Heart left ventricle (tissue), 16 donors: Measurements from ENCODE around the gene TRIM22. TPM values are rescaled to one million over a fixed set of nuclear protein-coding genes. Genes with fewer than 3 reads are reported as not detected.
"Not testable (repeated sequence)": the region's sequence is repeated elsewhere in the genome, so short reads cannot be mapped to it uniquely, and the experiment has no call there.

Source experiments
- ATAC-seq, 4 donors: fragments of 200-7000 bp; cut with Tn5 transposase; one replicate each; pipeline ENCODE4 v1.9.1; 2020 to 2022; ENCODE audit warnings: moderate library complexity in 4 of 4, mild to moderate bottlenecking in 3 of 4, moderate number of reproducible peaks in 1 of 4
- DNase-seq, 5 donors: peaks; one replicate each; pipeline ENCODE4 v3.0.0-alpha.2; 2020
- H3K27ac ChIP-seq, 12 donors: fragments of 200-600 bp; sonication (generic) in 4 of 12; one replicate each; pipeline versions ENCODE4 v1.5.0 to v1.8.0; 2016 to 2022; ENCODE audit warnings: mild to moderate bottlenecking in 2 of 12
- H3K27me3 ChIP-seq, 9 donors: fragments of 200-600 bp; sonication (generic) in 2 of 9; one replicate each; pipeline versions ENCODE4 v1.5.1 to v1.8.0; 2016 to 2022; ENCODE audit warnings: mild to moderate bottlenecking in 3 of 9
- H3K36me3 ChIP-seq, 9 donors: fragments of 200-600 bp; sonication (generic) in 2 of 9; one replicate each; pipeline versions ENCODE4 v1.5.0 to v1.8.0; 2018 to 2022; ENCODE audit warnings: mild to moderate bottlenecking in 2 of 9
- H3K4me1 ChIP-seq, 12 donors: fragments of 200-600 bp; sonication (generic) in 4 of 12; one replicate each; pipeline versions ENCODE4 v1.5.0 to v1.8.0; 2016 to 2022; ENCODE audit warnings: mild to moderate bottlenecking in 3 of 12
- H3K4me3 ChIP-seq, 12 donors: fragments of 200-600 bp; sonication (generic) in 4 of 12; one replicate each; pipeline versions ENCODE4 v1.5.0 to v1.8.0; 2017 to 2022; ENCODE audit warnings: mild to moderate bottlenecking in 9 of 12, moderate library complexity in 4 of 12
- H3K9me3 ChIP-seq, 12 donors: fragments of 200-600 bp; sonication (generic) in 4 of 12; one replicate each; pipeline versions ENCODE4 v1.5.0 to v1.8.0; 2016 to 2022; ENCODE audit warnings: mild to moderate bottlenecking in 1 of 12
- POLR2A ChIP-seq, 2 donors: fragments of 450-650 bp; IDR thresholded peaks; one replicate each; pipeline ENCODE4 v1.6.1; 2017; ENCODE audit warnings: antibody characterized with exemption in 2 of 2, mild to moderate bottlenecking in 2 of 2, moderate library complexity in 2 of 2
- WGBS, 4 donors: extraction: QIAGEN DNeasy Blood & Tissue Kit in 2 of 4; methylation state at CpG; one replicate each; pipeline versions ENCODE4 v1.1.5 to v1.1.7; 2013 to 2018; 5-methylcytosine and 5-hydroxymethylcytosine counted together
- intact Hi-C, 10 donors: fragments of 100-400 bp; cut with DNase I; formaldehyde crosslinking; loops; one replicate each; pipeline versions ENCODE4 v1.11.1 to v1.14.2; 2022
- polyA plus RNA-seq, 2 donors: library from polyadenylated mRNA; stranded (reverse); fragments of 200-250 nt; gene quantifications; one replicate each; pipeline ENCODE4 v1.2.3, GENCODE V29; 2013
- total RNA-seq, 9 donors: library from RNA; depleted of rRNA in 2 of 9; stranded (reverse); fragments of >200 nt in 2 of 9; fragmentation: NEBNext Ultra II Directional in 3 of 9; extraction: Animal tissue kit (Norgen Biotek cat#: 25700) in 3 of 9; gene quantifications; one replicate each; pipeline versions ENCODE4 v1.1.0 to v1.2.4, GENCODE V29; 2016 to 2023
- TF ChIP-seq, protein P1 (sequence below), 12 donors: fragments of 200-600 bp; sonication (generic) in 4 of 12; IDR thresholded peaks; one replicate each; pipeline versions ENCODE4 v1.5.0 to v1.8.0; 2018 to 2022; ENCODE audit warnings: antibody characterized with exemption in 12 of 12, mild to moderate bottlenecking in 5 of 12
- donor health status: ischemic (EF 13 %, LVEDD 7.1; RV severe dilation, severe dysfunction).
- donor health status: healthy with polysubstance abuse.
- donor health status: DM: no; HTN: yes; CAD: no.
- donor health status: DM: no; HTN: no; CAD: no.
- donor health status: ischemic (EF 25% LVEDD 6.9; RV normal size, moderate dysfunction).
- donor health status: ischemic (EF 25% LVEDD 5.7; RV mildly dilated, moderate dysfunction).
- donor health status: healthy.
- donor health status: DM: yes; HTN: yes; CAD: no.
- donor health status: ischemic (EF 35%, LVEDD 5.7; RV mildly dilated, moderate dysfunction).
- donor health status: nonischemic (EF 11% LVEDD 7.7; RV severe dilation, severe dysfunction).
- donor health status: DM: yes; HTN: yes; CAD: no.
- donor health status: PGD.
- donor health status: ischemic (EF 29% LVEDD 5.4; RV normal size, mild dysfunction).
- donor health status: nonischemic (EF 23%, LVEDD 6.1; RV moderate dilation, normal function).

TRIM22 gene
- total and polyA plus RNA-seq, 11 donors, result 9.2 to 83.0 (median 12.7) TPM

DNA sequence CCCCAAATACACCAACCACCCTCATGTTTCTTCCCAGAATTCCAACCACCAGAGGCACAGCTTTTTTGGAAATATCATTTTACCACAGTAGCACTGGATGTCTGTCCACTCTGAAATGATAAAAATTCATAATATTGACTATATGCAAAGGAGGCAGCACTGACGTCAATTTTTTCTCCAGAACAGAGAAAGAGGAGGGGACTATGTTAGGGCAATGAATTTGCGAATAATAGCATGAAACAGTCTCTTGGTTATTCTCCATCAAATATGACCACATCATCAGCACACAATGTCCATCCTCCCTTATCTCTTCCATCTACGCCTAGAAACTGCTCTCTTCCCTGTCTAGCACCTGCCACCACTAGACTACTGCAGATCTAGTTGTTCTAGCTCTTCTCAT, 43.5 kb upstream of the TRIM22 start:
- Histone ChIP-seq H3K4me3 (no peak overlapping the region), H3K36me3 (peaks cover 0 to 38% (median 30%) of the 10 kb centered on the region in 9 donors), H3K4me1 (no peaks in the 10 kb centered on the region), H3K27ac (no peak overlapping the region), H3K27me3 (no peaks in the 10 kb centered on the region), H3K9me3 (no peaks in the 10 kb centered on the region)
- WGBS, 4 donors, result 85 to 92% (median 92%) methylated on average over 3 of the region's 3 CpGs
- ATAC-seq (no peak), DNase-seq (no peak)
- intact Hi-C loops, result no loop called here
- TF ChIP-seq, protein P1, sequence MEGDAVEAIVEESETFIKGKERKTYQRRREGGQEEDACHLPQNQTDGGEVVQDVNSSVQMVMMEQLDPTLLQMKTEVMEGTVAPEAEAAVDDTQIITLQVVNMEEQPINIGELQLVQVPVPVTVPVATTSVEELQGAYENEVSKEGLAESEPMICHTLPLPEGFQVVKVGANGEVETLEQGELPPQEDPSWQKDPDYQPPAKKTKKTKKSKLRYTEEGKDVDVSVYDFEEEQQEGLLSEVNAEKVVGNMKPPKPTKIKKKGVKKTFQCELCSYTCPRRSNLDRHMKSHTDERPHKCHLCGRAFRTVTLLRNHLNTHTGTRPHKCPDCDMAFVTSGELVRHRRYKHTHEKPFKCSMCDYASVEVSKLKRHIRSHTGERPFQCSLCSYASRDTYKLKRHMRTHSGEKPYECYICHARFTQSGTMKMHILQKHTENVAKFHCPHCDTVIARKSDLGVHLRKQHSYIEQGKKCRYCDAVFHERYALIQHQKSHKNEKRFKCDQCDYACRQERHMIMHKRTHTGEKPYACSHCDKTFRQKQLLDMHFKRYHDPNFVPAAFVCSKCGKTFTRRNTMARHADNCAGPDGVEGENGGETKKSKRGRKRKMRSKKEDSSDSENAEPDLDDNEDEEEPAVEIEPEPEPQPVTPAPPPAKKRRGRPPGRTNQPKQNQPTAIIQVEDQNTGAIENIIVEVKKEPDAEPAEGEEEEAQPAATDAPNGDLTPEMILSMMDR (IDR thresholded peaks at IDR 0.05), result no peak
- no peak for TF ChIP-seq POLR2A (IDR thresholded peaks at IDR 0.05)

DNA sequence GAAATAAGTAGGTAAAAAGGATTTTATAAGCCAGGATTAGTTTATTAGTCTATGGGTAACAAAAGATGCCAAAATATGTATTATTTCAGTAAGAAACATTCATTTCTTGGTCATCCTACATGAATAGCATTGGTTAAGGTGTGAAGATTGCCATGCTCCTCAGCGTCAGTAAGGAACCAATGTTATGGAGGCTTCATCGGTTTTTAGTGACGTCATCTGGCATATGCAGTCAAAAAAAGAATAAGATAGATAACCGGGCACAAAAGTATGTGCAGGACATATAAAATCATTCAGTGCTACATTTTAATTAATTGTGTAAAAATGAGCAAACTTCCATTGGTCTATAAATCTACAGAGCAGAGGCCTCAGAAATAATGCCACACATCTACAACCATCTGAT, 34.1 kb upstream of the TRIM22 start:
- H3K9me3 ChIP-seq, result peaks cover 0 to 20% (median 2%) of the 10 kb centered on the region in 12 donors
- intact Hi-C loops, result no loop called here
- DNase-seq (no peak), ATAC-seq (no peak)
- no peak for TF ChIP-seq POLR2A (IDR thresholded peaks at IDR 0.05)
- TF ChIP-seq, protein P1 (IDR thresholded peaks at IDR 0.05), result no peak
- H3K4me1 ChIP-seq, result no peaks in the 10 kb centered on the region
- 95 to 98% (median 97%) methylated on average over 4 of the region's 4 CpGs for WGBS, 4 donors
- H3K27me3 ChIP-seq, result no peaks in the 10 kb centered on the region
- H3K27ac ChIP-seq, result no peak overlapping the region
- no peak overlapping the region for H3K4me3 ChIP-seq
- H3K36me3 ChIP-seq, result peaks cover 0 to 6% (median 0%) of the 10 kb centered on the region in 9 donors

DNA sequence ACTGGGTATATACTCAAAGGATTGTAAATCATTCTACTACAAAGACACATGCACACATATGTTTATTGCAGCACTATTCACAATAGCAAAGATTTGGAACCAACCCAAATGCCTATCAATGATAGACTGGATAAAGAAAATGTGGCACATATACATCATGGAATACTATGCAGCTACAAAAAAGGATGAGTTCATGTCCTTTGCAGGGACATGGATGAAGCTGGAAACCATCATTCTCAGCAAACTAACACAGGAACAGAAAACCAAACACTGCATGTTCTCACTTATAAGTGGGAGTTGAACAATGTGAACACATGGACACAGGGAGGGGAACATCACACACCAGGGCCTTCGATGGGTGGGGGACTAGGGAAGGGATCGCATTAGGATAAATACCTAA, 32.6 kb upstream of the TRIM22 start:
- DNase-seq, H3K4me1 ChIP-seq, H3K27ac ChIP-seq, H3K4me3 ChIP-seq, intact Hi-C loops, H3K27me3 ChIP-seq, ATAC-seq, H3K36me3 ChIP-seq: not testable (repeated sequence)
- H3K9me3 ChIP-seq, result peaks cover 0 to 18% (median 2%) of the 10 kb centered on the region in 12 donors
- 93 to 100% (median 99%) methylated on average over 2 of the region's 2 CpGs for WGBS, 4 donors

DNA sequence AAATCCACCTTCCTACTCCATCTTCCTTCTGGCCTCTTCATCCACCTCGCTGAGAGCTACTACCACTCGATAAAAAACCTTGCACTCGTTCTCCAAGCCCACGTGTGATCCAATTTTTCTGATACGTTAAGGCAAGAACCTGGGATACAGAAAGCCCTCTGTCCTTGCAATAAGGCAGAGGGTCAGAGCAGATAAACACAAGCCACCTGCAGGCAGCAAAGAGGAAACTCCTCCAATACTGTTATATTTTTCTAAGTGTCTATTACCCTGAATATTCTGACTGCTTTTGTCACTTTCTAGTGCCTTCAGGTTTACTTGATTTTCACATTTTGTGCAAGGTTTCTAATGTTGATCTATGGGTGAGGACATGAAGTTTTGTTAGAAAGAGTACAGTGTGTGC, 31.3 kb upstream of the TRIM22 start:
- Histone ChIP-seq H3K4me1 (no peaks in the 10 kb centered on the region), H3K27ac (no peak overlapping the region), H3K9me3 (peaks cover 0 to 10% (median 0%) of the 10 kb centered on the region in 12 donors), H3K36me3 (peaks cover 0 to 16% (median 1%) of the 10 kb centered on the region in 9 donors), H3K4me3 (no peak overlapping the region), H3K27me3 (no peaks in the 10 kb centered on the region)
- TF ChIP-seq POLR2A (IDR thresholded peaks at IDR 0.05), result no peak
- TF ChIP-seq, protein P1 (IDR thresholded peaks at IDR 0.05), result no peak
- DNase-seq (no peak), ATAC-seq (no peak)
- 87 to 100% (median 93%) methylated on average over 5 of the region's 5 CpGs for WGBS, 4 donors
- intact Hi-C loops, result no loop called here

DNA sequence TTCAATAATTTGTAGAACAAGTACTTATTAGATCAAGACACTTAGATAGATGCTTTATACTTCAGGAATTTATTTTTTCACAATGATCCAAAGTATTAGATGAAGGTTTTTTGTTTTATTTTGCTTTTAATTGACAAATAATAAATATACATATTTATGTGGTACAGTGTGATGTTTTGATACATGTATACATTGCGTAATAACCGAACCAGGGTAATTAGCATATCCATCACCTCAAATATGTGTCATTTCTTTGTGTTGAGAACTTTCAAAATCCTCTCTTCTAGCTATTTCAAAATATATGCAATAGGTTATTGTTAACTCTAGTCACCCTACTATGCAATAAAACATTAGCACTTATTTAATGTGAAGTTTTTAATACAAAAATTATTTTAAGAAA, 26.1 kb upstream of the TRIM22 start:
- 94 to 99% (median 97%) methylated on average over 2 of the region's 2 CpGs for whole genome bisulfite sequencing, 4 donors
- Histone ChIP-seq H3K4me1 (no peaks in the 10 kb centered on the region), H3K27ac (no peak overlapping the region), H3K9me3 (no peaks in the 10 kb centered on the region), H3K4me3 (no peak overlapping the region), H3K36me3 (peaks cover 0 to 64% (median 45%) of the 10 kb centered on the region in 9 donors), H3K27me3 (no peaks in the 10 kb centered on the region)
- TF ChIP-seq, protein P1 (IDR thresholded peaks at IDR 0.05), result no peak
- TF ChIP-seq POLR2A (IDR thresholded peaks at IDR 0.05), result no peak
- intact Hi-C loops, result no loop called here
- ATAC-seq, result no peak
- no peak for DNase-seq
